ENCODE measurements around the gene KIF3A. TPM values are rescaled to one million over a fixed set of nuclear protein-coding genes. Genes with fewer than 3 reads are reported as not detected.
A peak's percentile ranks its signal among the peaks of the same experiment; 100 is the strongest.

The KIF3A gene
- total and polyA plus RNA-seq, 12 donors: 4.1 to 42.0 (median 10.6) TPM

DNA sequence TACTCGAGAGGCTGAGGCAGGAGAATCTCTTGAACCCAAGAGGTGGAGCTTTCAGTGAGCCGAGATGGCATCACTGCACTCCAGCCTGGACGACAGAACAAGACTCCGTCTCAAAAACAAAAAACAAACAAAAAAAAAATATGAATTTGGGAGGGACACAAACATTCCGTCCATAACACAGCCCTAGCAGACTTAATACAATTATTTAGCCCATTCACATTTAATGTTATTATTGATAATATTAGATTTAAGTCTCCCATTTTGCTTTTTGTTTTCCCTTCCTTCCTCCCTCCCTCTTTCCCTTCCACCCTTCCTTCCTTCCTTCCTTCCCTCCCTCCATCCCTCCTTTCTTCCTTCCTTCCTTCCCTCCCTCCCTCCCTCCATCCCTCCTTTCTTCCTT, 5.3 kb upstream of the KIF3A start:
- Histone ChIP-seq H3K27me3 (peaks cover 21% of the 10 kb centered on the region), H3K9me3 (replicated peaks in 1 of 3) (no peaks in the 10 kb centered on the region), H3K36me3 (replicated peaks in 1 of 2) (no peaks in the 10 kb centered on the region), H3K4me1 (replicated peaks in 1 of 2) (peaks cover 4 to 11% of the 10 kb centered on the region in 2 donors), H3K27ac (no peak overlapping the region), H3K4me3 (no peak overlapping the region)
- intact Hi-C loops (cut with DNase I): no loop called here
- no peak for DNase-seq
- no peak for TF ChIP-seq CTCF (IDR thresholded peaks at IDR 0.05)
- no peak for TF ChIP-seq POLR2A (IDR thresholded peaks at IDR 0.05)
- 90 to 94% (median 94%) methylated on average over 5 of the region's 5 CpGs for WGBS, 4 donors

DNA sequence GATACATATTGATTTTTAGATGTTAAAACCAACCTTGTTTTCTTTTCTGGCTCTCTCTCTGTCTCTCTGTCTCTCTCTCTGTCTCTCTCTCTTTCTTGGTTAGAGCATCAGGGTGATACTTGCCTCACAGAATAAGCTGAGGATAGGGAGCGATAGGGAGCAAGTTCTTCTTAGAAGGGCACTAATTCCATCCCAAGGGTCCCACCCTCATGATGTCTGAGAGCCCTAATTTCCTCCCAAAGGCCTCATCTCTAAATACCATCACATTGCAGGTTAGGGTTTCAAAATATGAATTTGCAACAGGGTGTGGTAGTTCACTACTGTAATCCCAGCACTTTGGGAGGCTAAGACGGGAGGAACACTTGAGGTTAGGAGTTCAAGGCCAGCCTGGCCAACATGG, 4.8 kb upstream of the KIF3A start:
- Histone ChIP-seq H3K9me3 (replicated peaks in 1 of 3) (no peaks in the 10 kb centered on the region), H3K4me1 (replicated peaks in 1 of 2) (peaks cover 3 to 7% of the 10 kb centered on the region in 2 donors), H3K4me3 (no peak overlapping the region), H3K27ac (no peak overlapping the region), H3K27me3 (peaks cover 20% of the 10 kb centered on the region), H3K36me3 (replicated peaks in 1 of 2) (no peaks in the 10 kb centered on the region)
- no peak for TF ChIP-seq CTCF (IDR thresholded peaks at IDR 0.05)
- no peak for TF ChIP-seq POLR2A (IDR thresholded peaks at IDR 0.05)
- intact Hi-C loops (cut with DNase I): no loop called here
- WGBS, 4 donors: 89 to 95% (median 92%) methylated on average over 2 of the region's 2 CpGs
- DNase-seq: no peak

GRCh38 chr5:132739232-132739631, 1.9 kb upstream of the KIF3A start:
- Histone ChIP-seq H3K27ac (no peak overlapping the region), H3K9me3 (replicated peaks in 1 of 3) (no peaks in the 10 kb centered on the region), H3K4me3 (no peak overlapping the region), H3K36me3 (replicated peaks in 1 of 2) (no peaks in the 10 kb centered on the region), H3K27me3 (peaks cover 5% of the 10 kb centered on the region), H3K4me1 (replicated peaks in 1 of 2) (peaks cover 5 to 6% of the 10 kb centered on the region in 2 donors)
- no peak for TF ChIP-seq POLR2A (IDR thresholded peaks at IDR 0.05)
- TF ChIP-seq CTCF (IDR thresholded peaks at IDR 0.05): no peak
- intact Hi-C loops (cut with DNase I): no loop called here
- whole genome bisulfite sequencing, 4 donors: 77 to 83% (median 82%) methylated on average over 1 of the region's 1 CpG
- no peak for DNase-seq

GRCh38 chr5:132737982-132738681, 786 bp upstream of the KIF3A start:
- DNase-seq: peak; percentile 46 to 75 (median 71)
- peak overlapping the region in 2 of 5 donors; percentile 14 to 87 for H3K27ac ChIP-seq
- peak overlapping the region in 2 of 4 donors; percentile 91 to 96 for H3K4me3 ChIP-seq
- H3K27me3 ChIP-seq: peaks cover 2% of the 10 kb centered on the region
- no peaks in the 10 kb centered on the region for H3K36me3 ChIP-seq (replicated peaks in 1 of 2)
- 40 to 51% (median 45%) methylated on average over 9 of the region's 9 CpGs for WGBS, 4 donors
- peaks cover 5 to 6% of the 10 kb centered on the region in 2 donors for H3K4me1 ChIP-seq (replicated peaks in 1 of 2)
- TF ChIP-seq CTCF (IDR thresholded peaks at IDR 0.05) (no peak), POLR2A (IDR thresholded peaks at IDR 0.05) (no peak)
- intact Hi-C loops (cut with DNase I): no loop called here
- no peaks in the 10 kb centered on the region for H3K9me3 ChIP-seq (replicated peaks in 1 of 3)
